HUES48 (cell line): ENCODE results near the gene PDZD4.

Experiments
- H3K27ac ChIP-seq: one replicate; pipeline ENCODE4 v1.7.0; 2013; ENCODE audit warnings: low read depth, low read length, inconsistent platforms
- H3K27me3 ChIP-seq: 2 replicates; pipeline ENCODE4 v1.6.1; 2013; ENCODE audit warnings: mild to moderate bottlenecking, low read length; ENCODE audit not compliant: control insufficient read depth, insufficient read depth
- H3K36me3 ChIP-seq: 2 replicates; pipeline ENCODE4 v1.6.1; 2013; ENCODE audit warnings: low read length; ENCODE audit not compliant: control insufficient read depth, insufficient read depth
- H3K4me1 ChIP-seq: 2 replicates; pipeline ENCODE4 v1.6.1; 2013; ENCODE audit warnings: mild to moderate bottlenecking, low read length; ENCODE audit not compliant: control insufficient read depth, insufficient read depth
- H3K4me3 ChIP-seq: 2 replicates; pipeline ENCODE4 v1.5.1; 2013; ENCODE audit warnings: mild to moderate bottlenecking, low read depth, low read length
- H3K9ac ChIP-seq: 2 replicates; pipeline ENCODE4 v1.6.1; 2013; ENCODE audit warnings: mild to moderate bottlenecking, low read depth, low read length, moderate library complexity
- H3K9me3 ChIP-seq: 2 replicates; pipeline ENCODE4 v1.6.1; 2013; ENCODE audit warnings: low read length; ENCODE audit not compliant: control insufficient read depth, insufficient read depth

PDZD4 gene

DNA sequence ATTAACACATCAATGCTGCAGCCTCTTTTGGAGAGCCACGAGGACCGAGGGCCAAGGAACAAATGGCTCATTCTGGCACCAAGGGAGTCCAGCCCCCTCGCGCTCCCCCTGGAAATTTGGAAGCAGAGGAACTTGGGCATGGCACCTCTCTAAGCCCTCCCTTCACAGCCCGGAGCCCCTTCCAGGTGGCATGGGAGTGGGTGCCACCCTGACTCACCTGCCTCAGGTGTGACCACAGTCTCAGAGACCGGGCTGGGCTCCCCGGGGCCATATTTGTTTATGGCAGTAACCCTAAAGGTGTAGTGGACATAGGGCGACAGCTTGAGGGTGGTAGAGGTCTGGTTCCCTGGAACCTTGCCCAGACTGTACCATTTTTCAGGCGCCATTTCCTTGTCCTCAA is 36.8 kb upstream of the PDZD4 start:
- Histone ChIP-seq H3K9me3 (peaks cover 47% of the 10 kb centered on the region), H3K4me3 (no peak overlapping the region), H3K4me1 (peaks cover 6% of the 10 kb centered on the region; the same call in 1 of the 2 replicates), H3K27me3 (no peaks in the 10 kb centered on the region), H3K36me3 (peaks cover 11% of the 10 kb centered on the region), H3K27ac (no peak overlapping the region), H3K9ac (no peak overlapping the region)

DNA sequence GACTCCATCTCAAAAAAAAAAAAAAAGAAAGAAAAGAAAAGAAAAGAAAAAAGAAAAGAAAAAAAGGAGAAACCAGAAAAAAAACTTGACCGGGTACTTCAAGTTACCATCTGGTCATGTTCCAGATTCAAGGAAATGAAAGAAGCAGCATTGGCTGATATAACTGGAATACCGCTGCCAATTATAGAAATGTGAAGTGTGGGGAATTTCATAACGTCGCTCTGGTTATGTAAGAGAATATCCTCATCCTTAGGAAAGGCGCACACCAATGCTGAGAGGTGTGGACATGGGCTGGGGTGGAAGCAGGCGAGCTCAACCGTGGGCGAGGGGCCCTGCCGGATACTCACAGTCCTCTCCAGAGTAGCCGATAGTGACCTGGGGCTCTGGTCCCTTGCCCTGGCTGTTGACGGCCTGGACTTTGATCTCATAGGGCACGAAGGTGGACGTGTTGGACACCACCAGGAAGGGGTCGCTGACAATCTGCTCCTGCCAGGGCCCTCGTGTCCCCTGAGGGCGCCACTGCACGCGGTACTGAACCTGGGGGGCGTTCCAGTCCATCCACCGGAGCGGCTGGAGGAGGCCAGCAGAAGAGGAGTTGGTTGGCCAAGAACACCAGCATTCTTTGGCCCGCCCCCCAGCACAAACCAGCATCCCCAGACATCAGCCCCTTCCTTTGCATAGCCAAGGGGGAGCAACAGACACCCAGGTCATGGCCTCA is 36.1 kb upstream of the PDZD4 start:
- Histone ChIP-seq H3K27me3 (no peaks in the 10 kb centered on the region), H3K4me3 (no peak overlapping the region), H3K27ac (no peak overlapping the region), H3K36me3 (peaks cover 11% of the 10 kb centered on the region), H3K9ac (no peak overlapping the region), H3K9me3 (peaks cover 45% of the 10 kb centered on the region), H3K4me1 (peaks cover 6% of the 10 kb centered on the region; the same call in 1 of the 2 replicates)

DNA sequence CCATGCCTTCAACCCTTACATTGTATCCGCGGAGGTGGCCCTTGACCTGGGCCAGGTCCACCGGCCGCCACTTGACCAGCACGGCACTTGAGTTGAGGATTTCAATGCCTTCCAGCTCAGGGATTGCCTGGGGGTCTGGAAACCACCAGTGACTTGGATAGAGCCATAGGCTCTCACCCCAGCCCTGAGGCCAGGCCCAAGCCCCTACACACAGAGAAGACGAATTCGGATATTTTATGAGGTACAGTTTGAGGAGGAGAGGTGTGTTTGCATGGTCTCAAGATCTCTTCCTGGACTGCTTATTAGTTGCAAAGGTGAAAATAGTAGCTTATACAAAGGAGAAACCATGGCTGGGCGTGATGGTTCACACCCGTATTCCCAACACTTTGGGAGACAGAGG is 35.3 kb upstream of the PDZD4 start:
- Histone ChIP-seq H3K4me3 (no peak overlapping the region), H3K27ac (no peak overlapping the region), H3K36me3 (peaks cover 11% of the 10 kb centered on the region), H3K9me3 (peaks cover 42% of the 10 kb centered on the region), H3K9ac (no peak overlapping the region), H3K4me1 (peaks cover 6% of the 10 kb centered on the region; the same call in 1 of the 2 replicates), H3K27me3 (no peaks in the 10 kb centered on the region)

DNA sequence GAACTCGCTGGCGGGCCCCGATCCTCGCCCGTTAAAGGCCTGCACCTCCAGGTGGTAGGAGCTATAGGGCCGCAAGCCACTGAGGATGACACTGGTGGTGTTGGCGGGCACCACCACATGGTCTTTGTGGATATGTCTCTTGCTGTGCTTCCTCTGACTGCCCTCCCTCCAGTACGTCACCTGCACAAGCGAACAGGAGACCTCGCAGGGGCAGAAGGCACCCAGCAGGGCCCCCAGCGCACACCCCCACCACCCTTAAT is 34.9 kb upstream of the PDZD4 start:
- H3K36me3 ChIP-seq = peaks cover 9% of the 10 kb centered on the region
- peaks cover 6% of the 10 kb centered on the region; the same call in 1 of the 2 replicates for H3K4me1 ChIP-seq
- no peak overlapping the region for H3K9ac ChIP-seq
- H3K27ac ChIP-seq = no peak overlapping the region
- peaks cover 39% of the 10 kb centered on the region for H3K9me3 ChIP-seq
- no peak overlapping the region for H3K4me3 ChIP-seq
- H3K27me3 ChIP-seq = no peaks in the 10 kb centered on the region

DNA sequence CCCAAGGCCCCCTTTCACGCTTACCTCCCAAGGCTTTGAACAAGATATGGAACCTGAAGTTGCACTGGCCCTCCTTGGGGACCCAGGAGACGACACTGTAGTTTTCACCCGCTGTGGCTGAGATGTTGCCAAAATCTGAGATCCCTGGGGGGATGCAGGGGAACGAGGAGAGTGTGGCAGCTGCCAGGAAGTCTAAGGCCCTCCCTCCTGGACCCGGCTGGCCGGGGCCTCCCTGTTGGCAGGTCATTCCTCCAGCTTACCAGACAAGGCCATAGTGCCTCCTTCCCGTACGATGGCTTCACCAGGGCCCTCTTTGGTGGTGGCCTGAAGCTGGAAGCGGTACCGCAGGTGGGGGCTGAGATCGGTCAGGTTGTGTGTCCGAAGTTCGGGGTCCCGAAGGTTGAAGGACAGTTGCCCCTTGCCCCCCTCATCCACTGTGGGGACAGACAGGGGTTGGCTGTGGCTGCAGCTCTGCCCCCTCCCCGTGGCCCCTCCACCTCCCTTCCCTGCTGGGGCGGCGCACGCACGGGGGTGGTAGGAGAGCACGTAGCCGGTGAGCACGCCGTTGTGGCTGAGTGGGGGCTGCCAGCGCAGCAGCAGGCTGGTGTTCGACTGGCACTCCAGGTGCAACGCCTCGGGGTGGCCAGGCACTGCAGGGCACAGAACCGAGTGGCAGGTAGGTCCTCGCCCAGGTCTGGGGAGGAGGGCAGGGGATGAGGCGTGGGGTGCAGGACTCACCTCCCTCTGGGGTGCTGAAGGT is 34.4 kb upstream of the PDZD4 start:
- no peak overlapping the region for H3K9ac ChIP-seq
- peaks cover 34% of the 10 kb centered on the region for H3K9me3 ChIP-seq
- peaks cover 5% of the 10 kb centered on the region for H3K36me3 ChIP-seq
- H3K27ac ChIP-seq = no peak overlapping the region
- H3K27me3 ChIP-seq = no peaks in the 10 kb centered on the region
- no peak overlapping the region for H3K4me3 ChIP-seq
- H3K4me1 ChIP-seq = peaks cover 6% of the 10 kb centered on the region; the same call in 1 of the 2 replicates

DNA sequence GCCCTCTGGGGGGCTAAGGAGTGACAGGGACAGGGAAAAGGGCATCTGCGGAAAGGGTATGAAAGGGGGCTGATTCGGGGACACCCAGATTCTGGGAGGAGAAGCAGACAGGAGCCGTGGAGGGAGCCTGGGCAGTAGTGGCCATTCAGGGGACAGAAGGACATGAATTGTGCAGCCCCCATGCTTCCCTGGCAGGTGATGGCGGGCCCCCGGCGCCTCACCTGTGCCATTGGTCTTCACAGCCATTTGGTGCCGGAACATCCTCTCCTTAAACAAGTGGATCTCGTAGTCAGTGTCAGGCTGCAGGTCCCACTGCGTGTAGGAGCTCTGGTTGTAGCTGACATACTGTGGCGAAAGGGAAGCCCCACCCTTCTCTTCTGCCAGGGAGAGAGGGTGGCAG is 33.8 kb upstream of the PDZD4 start:
- H3K36me3 ChIP-seq = peaks cover 5% of the 10 kb centered on the region
- H3K9ac ChIP-seq = no peak overlapping the region
- H3K27ac ChIP-seq = no peak overlapping the region
- H3K27me3 ChIP-seq = no peaks in the 10 kb centered on the region
- H3K4me1 ChIP-seq = peaks cover 6% of the 10 kb centered on the region; the same call in 1 of the 2 replicates
- no peak overlapping the region for H3K4me3 ChIP-seq
- H3K9me3 ChIP-seq = peaks cover 34% of the 10 kb centered on the region

DNA sequence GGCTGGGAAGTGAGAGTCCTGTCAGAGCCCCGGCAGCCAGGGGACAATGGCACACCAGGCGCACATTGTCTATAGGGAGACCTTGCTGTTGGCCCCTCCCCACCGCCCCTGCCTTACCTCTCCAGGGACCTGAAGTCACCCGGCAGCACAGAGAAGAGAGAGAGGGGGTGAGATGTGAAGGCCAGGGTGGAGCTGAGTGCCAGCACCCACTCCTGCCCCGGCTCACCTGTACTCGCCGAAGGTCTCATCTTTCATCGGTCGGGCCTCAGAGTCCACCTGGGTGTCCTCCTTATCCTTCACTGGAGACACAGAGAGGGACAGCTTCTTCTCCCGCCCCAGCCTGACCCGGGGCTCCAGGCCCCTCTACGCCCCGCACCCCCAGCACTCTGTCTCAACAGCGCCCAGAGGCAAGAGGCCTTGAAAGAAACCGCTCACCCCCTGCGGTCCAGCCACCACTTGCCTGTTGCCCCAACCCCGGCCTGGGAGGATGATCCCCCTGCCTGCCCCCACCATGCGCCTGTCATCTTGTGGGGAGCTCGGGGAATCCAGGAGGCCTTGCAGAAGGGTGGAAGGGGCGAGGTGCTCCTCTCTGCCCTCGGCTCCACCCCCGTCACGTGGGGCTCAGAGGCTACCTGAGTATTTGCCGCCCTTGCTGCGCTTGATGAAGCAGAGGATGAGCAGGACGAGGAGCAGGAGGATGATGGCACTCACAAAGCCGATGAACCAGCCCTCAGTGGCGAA is 33.1 kb upstream of the PDZD4 start:
- Histone ChIP-seq H3K27ac (peak overlapping the region; percentile 20), H3K4me1 (peaks cover 6% of the 10 kb centered on the region; the same call in 1 of the 2 replicates), H3K4me3 (no peak overlapping the region), H3K27me3 (no peaks in the 10 kb centered on the region), H3K9ac (no peak overlapping the region), H3K9me3 (peaks cover 31% of the 10 kb centered on the region), H3K36me3 (peaks cover 3% of the 10 kb centered on the region)

DNA sequence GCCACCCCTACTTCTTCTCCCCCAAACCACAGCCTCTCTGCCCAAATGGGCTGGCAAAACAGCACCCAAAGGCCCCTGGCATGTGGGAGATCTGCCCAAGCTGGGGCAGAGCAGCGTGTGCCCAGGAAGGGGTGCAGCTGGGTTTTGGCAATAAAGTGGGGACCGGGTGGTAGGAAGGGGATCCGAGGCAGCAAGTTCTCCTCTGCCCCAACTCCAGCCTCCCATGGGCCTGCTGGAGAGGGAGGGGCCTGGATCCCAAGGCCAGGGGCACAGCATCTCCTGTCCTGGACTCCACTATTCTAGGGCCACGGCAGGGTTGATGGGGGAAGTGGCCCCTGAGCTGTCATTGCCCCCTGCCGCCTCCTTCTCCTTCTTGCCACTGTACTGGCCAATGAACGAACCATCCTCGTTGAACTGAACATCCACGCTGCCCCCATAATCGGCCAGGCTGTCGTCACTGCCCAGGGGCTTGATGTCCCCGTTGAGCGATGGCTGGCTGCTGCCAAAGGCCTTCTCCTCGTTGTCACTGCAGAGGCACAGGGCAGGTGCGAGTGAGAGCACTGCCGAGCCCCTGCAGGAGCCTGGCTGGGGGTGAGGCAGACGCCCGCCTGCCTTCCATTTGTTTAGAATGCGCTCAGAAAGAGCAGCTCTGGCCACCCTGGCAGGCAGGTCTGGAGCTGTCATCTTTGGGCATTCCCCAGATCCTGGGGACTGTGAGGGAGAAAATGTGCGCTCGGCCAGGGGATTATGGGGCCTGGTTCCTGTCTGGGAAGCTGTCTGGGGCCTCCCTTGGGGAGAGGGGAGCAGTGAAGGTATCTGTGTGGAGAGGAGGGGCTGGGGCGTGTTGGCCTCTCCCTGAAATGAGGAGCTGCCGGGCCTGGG is 32.3 kb upstream of the PDZD4 start:
- Histone ChIP-seq H3K4me3 (no peak overlapping the region), H3K36me3 (no peaks in the 10 kb centered on the region; the same call in 1 of the 2 replicates), H3K9ac (no peak overlapping the region), H3K9me3 (peaks cover 37% of the 10 kb centered on the region), H3K4me1 (peaks cover 6% of the 10 kb centered on the region; the same call in 1 of the 2 replicates), H3K27ac (peak overlapping the region; percentile 20), H3K27me3 (no peaks in the 10 kb centered on the region)

DNA sequence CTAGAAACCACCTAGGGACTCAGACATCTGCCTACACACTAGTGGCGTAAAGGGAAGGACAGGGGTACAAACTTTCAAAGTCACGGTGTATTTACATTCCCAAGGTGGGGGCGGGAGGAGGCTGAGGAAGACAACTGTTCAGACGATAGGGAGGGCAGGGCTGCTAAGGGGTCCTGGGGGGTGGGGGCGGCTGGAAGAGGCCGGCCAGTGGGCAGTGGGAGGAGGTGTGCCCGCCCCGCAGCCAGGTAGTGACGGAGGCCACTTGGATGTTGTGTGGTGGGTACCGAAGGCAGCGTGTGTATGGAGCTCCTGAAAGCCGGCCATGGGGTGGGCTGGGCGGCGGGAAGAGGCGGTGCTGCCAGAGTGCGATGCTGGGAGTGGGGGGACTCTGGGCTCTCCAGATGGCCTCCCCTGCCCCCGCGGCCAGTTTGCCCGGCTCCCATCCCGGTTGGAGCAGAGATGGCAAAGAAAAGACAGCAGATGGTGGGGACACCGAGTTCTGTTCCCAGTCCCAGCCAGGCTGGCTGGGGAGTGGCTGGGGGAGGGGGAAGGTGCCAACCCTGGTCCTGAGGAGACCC is 31.5 kb upstream of the PDZD4 start:
- Histone ChIP-seq H3K9ac (no peak overlapping the region), H3K9me3 (peaks cover 35% of the 10 kb centered on the region), H3K4me3 (no peak overlapping the region), H3K27ac (no peak overlapping the region), H3K4me1 (peaks cover 6% of the 10 kb centered on the region; the same call in 1 of the 2 replicates), H3K36me3 (no peaks in the 10 kb centered on the region; the same call in 1 of the 2 replicates), H3K27me3 (no peaks in the 10 kb centered on the region)

DNA sequence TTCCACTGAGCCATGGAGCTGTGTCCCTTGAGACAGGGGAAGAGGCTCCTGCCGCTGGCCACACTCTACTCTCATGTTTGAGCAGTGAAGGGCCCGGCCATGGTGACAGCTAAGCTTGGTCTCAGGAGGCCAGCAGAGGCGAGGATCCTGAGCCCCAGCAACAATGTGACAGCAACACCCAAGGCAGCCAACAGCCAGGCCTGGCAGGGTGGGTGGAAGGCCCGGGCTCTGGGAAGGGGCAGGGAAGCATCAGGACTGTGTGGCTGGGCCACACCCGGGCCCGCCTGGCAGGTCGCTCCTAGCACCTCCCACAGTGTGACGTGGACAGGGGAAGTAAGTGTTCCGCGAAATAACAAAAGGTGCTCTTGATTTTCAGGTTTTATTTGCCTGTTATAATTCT is 30.8 kb upstream of the PDZD4 start:
- no peaks in the 10 kb centered on the region; the same call in 1 of the 2 replicates for H3K36me3 ChIP-seq
- H3K27me3 ChIP-seq = no peaks in the 10 kb centered on the region
- H3K4me3 ChIP-seq = no peak overlapping the region
- H3K4me1 ChIP-seq = peaks cover 6% of the 10 kb centered on the region; the same call in 1 of the 2 replicates
- H3K9me3 ChIP-seq = peaks cover 36% of the 10 kb centered on the region
- H3K27ac ChIP-seq = no peak overlapping the region
- no peak overlapping the region for H3K9ac ChIP-seq
